ENCODE data around the gene CDHR1. TPM values are rescaled to one million over a fixed set of nuclear protein-coding genes. Genes with fewer than 3 reads are reported as not detected.

CDHR1 gene
- total and polyA plus RNA-seq, 4 donors = 0.07 to 0.51 (median 0.14) TPM

DNA sequence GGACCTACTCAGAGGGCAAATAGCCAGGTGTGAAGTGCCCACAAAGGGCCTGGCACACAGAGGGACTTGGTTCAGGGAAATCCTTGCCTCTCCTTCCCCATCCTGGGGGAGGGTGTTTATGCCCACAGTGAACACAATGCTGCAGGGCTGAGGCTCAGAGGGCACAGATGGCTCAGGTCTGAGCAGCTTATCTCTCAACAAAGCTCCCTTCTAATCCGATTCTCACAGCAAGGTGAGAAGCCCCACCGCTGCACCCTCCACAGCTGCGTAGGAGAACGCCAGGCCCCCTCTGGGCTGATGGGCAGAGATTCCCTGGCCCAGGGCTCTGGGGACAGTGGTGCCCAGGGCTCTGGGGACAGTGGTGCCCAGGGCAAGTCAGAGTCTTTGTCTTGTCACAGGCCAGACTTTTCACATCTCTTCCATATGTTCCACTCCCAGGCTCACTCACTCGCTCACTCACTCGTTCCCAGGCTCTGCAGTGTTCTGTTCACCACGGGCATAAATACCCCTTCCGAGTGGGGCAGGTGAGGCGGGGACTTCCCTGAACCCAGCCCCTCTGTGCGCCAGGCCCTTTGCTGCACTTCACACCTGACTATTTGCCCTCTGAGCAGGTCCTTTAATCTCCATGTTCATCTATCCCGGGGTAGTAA, 8.7 kb upstream of the CDHR1 start:
- Histone ChIP-seq H3K27me3 (ENCODE audit: control insufficient read depth in 4 of 4, insufficient read depth in 4 of 4, low read length in 3 of 4) (no peaks in the 10 kb centered on the region), H3K4me3 (ENCODE audit: low read depth in 1 of 3, low read length in 3 of 3) (no peak overlapping the region), H3K9me3 (ENCODE audit: control insufficient read depth in 4 of 4, low read length in 3 of 4) (no peaks in the 10 kb centered on the region), H3K9ac (ENCODE audit: low read depth in 1 of 2, low read length in 2 of 2) (no peak overlapping the region), H3K4me1 (ENCODE audit: control insufficient read depth in 4 of 4, insufficient read depth in 4 of 4, low read length in 3 of 4) (no peaks in the 10 kb centered on the region), H3K36me3 (ENCODE audit: control insufficient read depth in 4 of 4, insufficient read depth in 3 of 4, low read depth in 1 of 4, low read length in 3 of 4) (no peaks in the 10 kb centered on the region), H3K27ac (ENCODE audit: low read depth in 1 of 2, low read length in 2 of 2) (no peak overlapping the region)
- 65% methylated on average over 11 of the region's 11 CpGs for WGBS
- DNase-seq (ENCODE audit: low spot score) = no peak
- TF ChIP-seq HNF4A (conservative IDR thresholded peaks at IDR 0.05) (no peak), NR2F2 (IDR thresholded peaks at IDR 0.05) (no peak)
- TF ChIP-seq, protein P1, sequence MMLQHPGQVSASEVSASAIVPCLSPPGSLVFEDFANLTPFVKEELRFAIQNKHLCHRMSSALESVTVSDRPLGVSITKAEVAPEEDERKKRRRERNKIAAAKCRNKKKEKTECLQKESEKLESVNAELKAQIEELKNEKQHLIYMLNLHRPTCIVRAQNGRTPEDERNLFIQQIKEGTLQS (IDR thresholded peaks at IDR 0.05) = no peak

DNA sequence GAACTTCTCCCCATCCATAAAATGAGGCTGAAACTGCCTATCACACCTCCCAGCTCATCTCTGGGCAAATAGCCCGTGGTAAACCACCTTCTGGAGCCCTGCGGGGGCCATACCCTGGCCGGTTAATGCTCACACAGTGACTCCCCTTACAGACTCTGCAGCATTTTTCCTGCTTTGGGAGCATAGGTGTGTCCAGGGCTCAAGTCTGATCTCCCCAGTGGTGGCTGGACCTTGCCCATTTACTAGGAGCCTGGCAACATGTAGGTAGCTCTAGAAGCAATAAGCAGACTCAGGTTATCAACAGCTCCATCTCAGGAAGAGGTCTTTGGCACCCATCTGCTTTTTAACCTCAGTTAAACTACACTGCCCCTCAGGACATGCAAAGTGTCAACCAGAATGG, 5.5 kb upstream of the CDHR1 start:
- Histone ChIP-seq H3K9me3 (ENCODE audit: control insufficient read depth in 4 of 4, low read length in 3 of 4) (no peaks in the 10 kb centered on the region), H3K27ac (ENCODE audit: low read depth in 1 of 2, low read length in 2 of 2) (no peak overlapping the region), H3K27me3 (ENCODE audit: control insufficient read depth in 4 of 4, insufficient read depth in 4 of 4, low read length in 3 of 4) (peaks cover 0 to 1% (median 0%) of the 10 kb centered on the region in 4 donors), H3K4me3 (ENCODE audit: low read depth in 1 of 3, low read length in 3 of 3) (no peak overlapping the region), H3K36me3 (ENCODE audit: control insufficient read depth in 4 of 4, insufficient read depth in 3 of 4, low read depth in 1 of 4, low read length in 3 of 4) (no peaks in the 10 kb centered on the region), H3K4me1 (ENCODE audit: control insufficient read depth in 4 of 4, insufficient read depth in 4 of 4, low read length in 3 of 4) (no peaks in the 10 kb centered on the region), H3K9ac (ENCODE audit: low read depth in 1 of 2, low read length in 2 of 2) (no peak overlapping the region)
- 62% methylated on average over 3 of the region's 3 CpGs for WGBS
- TF ChIP-seq EGR1 (IDR thresholded peaks at IDR 0.05; ENCODE audit: low read depth in 2 of 2) (no peak), HNF4A (conservative IDR thresholded peaks at IDR 0.05) (no peak), RAD21 (IDR thresholded peaks at IDR 0.05) (no peak), FOXA1 (IDR thresholded peaks at IDR 0.05) (no peak), GABPA (IDR thresholded peaks at IDR 0.05 in 1 of 2, conservative IDR thresholded peaks at IDR 0.05 in 1 of 2) (no peak), RXRA (IDR thresholded peaks at IDR 0.05) (no peak), TAF1 (conservative IDR thresholded peaks at IDR 0.05) (no peak), JUND (IDR thresholded peaks at IDR 0.05) (no peak), SP1 (IDR thresholded peaks at IDR 0.05) (no peak), YY1 (IDR thresholded peaks at IDR 0.05) (no peak), FOXA2 (IDR thresholded peaks at IDR 0.05) (no peak)
- TF ChIP-seq, protein P2, sequence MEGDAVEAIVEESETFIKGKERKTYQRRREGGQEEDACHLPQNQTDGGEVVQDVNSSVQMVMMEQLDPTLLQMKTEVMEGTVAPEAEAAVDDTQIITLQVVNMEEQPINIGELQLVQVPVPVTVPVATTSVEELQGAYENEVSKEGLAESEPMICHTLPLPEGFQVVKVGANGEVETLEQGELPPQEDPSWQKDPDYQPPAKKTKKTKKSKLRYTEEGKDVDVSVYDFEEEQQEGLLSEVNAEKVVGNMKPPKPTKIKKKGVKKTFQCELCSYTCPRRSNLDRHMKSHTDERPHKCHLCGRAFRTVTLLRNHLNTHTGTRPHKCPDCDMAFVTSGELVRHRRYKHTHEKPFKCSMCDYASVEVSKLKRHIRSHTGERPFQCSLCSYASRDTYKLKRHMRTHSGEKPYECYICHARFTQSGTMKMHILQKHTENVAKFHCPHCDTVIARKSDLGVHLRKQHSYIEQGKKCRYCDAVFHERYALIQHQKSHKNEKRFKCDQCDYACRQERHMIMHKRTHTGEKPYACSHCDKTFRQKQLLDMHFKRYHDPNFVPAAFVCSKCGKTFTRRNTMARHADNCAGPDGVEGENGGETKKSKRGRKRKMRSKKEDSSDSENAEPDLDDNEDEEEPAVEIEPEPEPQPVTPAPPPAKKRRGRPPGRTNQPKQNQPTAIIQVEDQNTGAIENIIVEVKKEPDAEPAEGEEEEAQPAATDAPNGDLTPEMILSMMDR (IDR thresholded peaks at IDR 0.05; ENCODE audit: low read depth, low read length, missing input control) = no peak
- TF ChIP-seq, protein P3, sequence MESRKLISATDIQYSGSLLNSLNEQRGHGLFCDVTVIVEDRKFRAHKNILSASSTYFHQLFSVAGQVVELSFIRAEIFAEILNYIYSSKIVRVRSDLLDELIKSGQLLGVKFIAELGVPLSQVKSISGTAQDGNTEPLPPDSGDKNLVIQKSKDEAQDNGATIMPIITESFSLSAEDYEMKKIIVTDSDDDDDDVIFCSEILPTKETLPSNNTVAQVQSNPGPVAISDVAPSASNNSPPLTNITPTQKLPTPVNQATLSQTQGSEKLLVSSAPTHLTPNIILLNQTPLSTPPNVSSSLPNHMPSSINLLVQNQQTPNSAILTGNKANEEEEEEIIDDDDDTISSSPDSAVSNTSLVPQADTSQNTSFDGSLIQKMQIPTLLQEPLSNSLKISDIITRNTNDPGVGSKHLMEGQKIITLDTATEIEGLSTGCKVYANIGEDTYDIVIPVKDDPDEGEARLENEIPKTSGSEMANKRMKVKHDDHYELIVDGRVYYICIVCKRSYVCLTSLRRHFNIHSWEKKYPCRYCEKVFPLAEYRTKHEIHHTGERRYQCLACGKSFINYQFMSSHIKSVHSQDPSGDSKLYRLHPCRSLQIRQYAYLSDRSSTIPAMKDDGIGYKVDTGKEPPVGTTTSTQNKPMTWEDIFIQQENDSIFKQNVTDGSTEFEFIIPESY (IDR thresholded peaks at IDR 0.05) = no peak
- TF ChIP-seq, protein P1 (IDR thresholded peaks at IDR 0.05) = no peak
- TF ChIP-seq, protein P4, sequence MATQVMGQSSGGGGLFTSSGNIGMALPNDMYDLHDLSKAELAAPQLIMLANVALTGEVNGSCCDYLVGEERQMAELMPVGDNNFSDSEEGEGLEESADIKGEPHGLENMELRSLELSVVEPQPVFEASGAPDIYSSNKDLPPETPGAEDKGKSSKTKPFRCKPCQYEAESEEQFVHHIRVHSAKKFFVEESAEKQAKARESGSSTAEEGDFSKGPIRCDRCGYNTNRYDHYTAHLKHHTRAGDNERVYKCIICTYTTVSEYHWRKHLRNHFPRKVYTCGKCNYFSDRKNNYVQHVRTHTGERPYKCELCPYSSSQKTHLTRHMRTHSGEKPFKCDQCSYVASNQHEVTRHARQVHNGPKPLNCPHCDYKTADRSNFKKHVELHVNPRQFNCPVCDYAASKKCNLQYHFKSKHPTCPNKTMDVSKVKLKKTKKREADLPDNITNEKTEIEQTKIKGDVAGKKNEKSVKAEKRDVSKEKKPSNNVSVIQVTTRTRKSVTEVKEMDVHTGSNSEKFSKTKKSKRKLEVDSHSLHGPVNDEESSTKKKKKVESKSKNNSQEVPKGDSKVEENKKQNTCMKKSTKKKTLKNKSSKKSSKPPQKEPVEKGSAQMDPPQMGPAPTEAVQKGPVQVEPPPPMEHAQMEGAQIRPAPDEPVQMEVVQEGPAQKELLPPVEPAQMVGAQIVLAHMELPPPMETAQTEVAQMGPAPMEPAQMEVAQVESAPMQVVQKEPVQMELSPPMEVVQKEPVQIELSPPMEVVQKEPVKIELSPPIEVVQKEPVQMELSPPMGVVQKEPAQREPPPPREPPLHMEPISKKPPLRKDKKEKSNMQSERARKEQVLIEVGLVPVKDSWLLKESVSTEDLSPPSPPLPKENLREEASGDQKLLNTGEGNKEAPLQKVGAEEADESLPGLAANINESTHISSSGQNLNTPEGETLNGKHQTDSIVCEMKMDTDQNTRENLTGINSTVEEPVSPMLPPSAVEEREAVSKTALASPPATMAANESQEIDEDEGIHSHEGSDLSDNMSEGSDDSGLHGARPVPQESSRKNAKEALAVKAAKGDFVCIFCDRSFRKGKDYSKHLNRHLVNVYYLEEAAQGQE (IDR thresholded peaks at IDR 0.05) = no peak
- TF ChIP-seq, protein P5, sequence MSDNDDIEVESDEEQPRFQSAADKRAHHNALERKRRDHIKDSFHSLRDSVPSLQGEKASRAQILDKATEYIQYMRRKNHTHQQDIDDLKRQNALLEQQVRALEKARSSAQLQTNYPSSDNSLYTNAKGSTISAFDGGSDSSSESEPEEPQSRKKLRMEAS (IDR thresholded peaks at IDR 0.05) = no peak
- DNase-seq (ENCODE audit: low spot score) = no peak

All from liver (tissue), 9 donors.